RWPE1 (cell line): ENCODE results near the gene COQ5.
A peak's percentile ranks its signal among the peaks of the same experiment; 100 is the strongest.

Source experiments
- CTCF ChIA-PET: fragments of 350-600 bp; sonication (Branson Sonifier 250); formaldehyde crosslinking; extraction: SDS; loops from one replicate; lab custom pipeline; 2021; lab: Yijun Ruan, JAX
- POLR2A ChIA-PET: fragments of 400-600 bp; formaldehyde crosslinking; extraction: SDS; loops from one replicate; lab custom pipeline; 2020; ENCODE audit warnings: antibody characterized with exemption; ENCODE audit not compliant: low non-redundant PET; lab: Yijun Ruan, JAX
- DNase-seq: peaks from one replicate; pipeline ENCODE4 v3.0.0; 2012; ENCODE audit warnings: low spot score
- H3K27ac ChIP-seq: fragments of 450-650 bp; 2 replicates; pipeline ENCODE4 v1.5.1; 2017
- TF ChIP-seq, protein P1 (sequence below): fragments of 450-650 bp; conservative IDR thresholded peaks from 2 replicates; pipeline ENCODE4 v1.5.1; 2017; ENCODE audit warnings: low read depth, mild to moderate bottlenecking

COQ5 gene

DNA sequence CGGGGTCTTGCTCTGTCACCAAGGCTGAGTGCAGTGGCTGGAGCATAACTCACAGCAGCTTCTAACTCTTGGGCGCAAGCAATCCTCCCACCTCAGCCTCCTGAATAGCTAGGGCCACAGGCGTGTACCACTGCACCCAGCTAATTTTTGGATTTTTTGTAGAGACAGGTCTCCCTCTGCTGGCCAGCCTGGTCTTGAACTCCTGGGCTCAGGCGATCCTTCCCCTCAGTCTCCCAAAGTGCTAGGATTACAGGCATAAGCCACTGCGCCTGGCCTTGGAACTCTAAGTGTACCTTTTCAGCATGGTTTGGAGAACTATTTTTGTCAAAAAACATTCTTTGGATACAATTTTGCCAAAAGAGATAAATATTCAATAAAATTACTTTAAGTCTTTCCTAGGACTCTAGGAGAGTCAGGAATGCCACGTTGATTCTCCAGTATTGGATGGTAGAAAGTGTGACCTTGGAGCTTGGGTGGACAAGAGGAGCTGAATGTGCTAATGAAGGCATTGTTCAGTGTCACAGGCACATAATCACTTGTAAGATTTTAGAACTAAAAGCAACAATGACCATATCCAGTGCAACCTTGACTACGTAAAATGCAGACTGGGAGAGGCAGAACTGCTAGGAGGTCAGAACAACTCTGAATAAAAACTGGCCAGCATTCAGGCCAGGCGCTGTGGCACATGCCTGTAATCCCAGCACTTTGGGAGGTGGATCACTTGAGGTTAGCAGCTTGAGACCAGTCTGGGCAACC is 62.2 kb downstream of the COQ5 start:
- TF ChIP-seq, protein P1, sequence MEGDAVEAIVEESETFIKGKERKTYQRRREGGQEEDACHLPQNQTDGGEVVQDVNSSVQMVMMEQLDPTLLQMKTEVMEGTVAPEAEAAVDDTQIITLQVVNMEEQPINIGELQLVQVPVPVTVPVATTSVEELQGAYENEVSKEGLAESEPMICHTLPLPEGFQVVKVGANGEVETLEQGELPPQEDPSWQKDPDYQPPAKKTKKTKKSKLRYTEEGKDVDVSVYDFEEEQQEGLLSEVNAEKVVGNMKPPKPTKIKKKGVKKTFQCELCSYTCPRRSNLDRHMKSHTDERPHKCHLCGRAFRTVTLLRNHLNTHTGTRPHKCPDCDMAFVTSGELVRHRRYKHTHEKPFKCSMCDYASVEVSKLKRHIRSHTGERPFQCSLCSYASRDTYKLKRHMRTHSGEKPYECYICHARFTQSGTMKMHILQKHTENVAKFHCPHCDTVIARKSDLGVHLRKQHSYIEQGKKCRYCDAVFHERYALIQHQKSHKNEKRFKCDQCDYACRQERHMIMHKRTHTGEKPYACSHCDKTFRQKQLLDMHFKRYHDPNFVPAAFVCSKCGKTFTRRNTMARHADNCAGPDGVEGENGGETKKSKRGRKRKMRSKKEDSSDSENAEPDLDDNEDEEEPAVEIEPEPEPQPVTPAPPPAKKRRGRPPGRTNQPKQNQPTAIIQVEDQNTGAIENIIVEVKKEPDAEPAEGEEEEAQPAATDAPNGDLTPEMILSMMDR = peak; percentile 48
- CTCF ChIA-PET = interaction anchor here (0.6 to 1.3 kb wide), 5 partner anchors 9 to 161 kb away, joined by 3 read pairs; partner anchors contain the start of gene DYNLL1
- POLR2A ChIA-PET = interaction anchor here (0.5 kb wide), 1 partner anchor 27 kb away, joined by 3 read pairs; no protein-coding TSS in a partner anchor
- no peak overlapping the region; the same call in 1 of the 2 replicates for H3K27ac ChIP-seq
- DNase-seq = no peak

DNA sequence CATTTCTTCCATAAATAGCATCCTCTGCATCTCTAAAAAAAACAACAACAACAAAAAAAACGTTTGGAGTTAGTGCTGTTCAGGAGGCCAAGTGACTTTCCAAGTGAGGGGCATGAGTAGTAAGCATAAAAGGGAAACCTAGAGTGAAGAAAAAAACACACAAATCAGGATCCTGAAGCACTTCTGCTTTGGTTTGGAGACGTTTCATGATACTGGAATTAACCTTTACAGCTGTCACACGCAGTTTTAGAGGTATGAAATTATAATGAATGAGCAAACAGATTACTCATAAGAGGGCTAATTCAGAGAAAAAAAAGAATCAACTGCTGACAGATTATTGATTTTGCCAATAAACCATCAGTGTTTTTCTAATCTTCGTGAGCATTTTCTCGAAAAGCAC is 63.2 kb downstream of the COQ5 start:
- ChIA-PET CTCF (interaction anchor here (0.6 kb wide), 1 partner anchor 36 kb away, joined by 4 read pairs; no protein-coding TSS in a partner anchor), POLR2A (no interaction called here)
- TF ChIP-seq, protein P1 = no peak
- no peak overlapping the region for H3K27ac ChIP-seq
- no peak for DNase-seq

DNA sequence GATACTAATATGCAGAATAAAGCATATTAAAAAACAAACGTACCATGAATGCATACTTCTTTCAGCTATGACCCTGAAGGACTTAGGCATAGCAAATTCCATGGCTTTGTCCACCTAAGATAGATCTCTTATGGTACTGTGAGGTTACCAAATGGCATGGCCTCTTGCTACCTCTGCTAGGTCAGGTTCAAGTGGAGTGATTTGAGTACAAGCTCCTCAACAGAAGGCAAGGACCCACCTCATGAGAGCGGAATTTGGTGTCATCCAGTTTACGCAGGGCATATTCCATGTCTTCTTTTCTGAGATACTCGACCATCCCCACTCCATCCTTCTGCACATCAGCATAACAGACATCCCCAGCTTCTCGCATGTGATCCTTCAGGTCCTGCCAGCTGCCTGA is 65.2 kb downstream of the COQ5 start:
- DNase-seq = no peak
- TF ChIP-seq, protein P1 = no peak
- no peak overlapping the region for H3K27ac ChIP-seq
- ChIA-PET CTCF (no interaction called here), POLR2A (no interaction called here)

DNA sequence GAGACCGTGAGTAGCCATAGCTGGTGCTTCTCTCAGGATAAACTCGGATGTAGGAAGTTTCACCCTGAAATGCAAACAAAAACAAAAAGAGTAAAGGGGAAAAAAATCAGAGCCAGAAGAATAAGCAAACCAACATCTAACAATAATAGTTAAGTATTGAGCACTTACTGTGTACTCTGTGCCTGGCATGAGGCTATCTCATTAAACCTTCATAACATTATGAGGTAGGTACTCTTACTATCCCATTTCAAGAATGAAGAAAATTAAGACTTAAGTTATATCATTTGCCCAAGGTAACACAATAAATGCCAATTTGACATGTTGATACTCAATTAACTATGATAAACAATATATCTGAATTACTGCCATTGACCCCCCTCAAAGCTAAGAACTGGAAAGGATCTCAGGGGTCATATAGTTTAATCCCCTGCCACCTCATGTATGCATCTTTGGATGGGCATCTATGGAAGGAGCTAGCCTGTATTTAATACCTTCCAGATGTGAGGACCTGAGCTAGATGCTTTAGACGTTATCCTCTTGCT is 66.8 kb downstream of the COQ5 start:
- TF ChIP-seq, protein P1 = no peak
- no peak for DNase-seq
- ChIA-PET CTCF (interaction anchor here (0.5 kb wide), 1 partner anchor 129 kb away, joined by 3 read pairs; no protein-coding TSS in a partner anchor), POLR2A (no interaction called here)
- H3K27ac ChIP-seq = no peak overlapping the region

DNA sequence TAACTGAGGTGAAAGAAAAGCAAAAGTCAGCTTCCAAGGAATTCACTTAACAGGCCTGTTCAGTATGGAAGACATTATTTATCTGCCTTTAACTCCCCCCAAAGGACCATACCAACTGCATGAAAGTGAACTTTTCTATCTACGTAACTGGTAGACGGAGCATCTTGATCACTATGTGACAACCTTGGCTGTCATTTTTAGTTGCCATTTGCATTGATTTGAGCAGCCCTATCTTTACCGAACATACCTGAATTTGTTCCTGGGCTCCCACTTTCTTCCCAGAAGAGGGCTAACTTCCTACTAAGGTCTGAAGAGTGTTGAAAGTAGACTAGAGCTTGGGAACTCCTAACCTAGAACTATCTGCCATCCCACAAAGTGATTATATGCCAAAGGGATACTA is 68.8 kb downstream of the COQ5 start:
- no peak for DNase-seq
- CTCF ChIA-PET = no interaction called here
- TF ChIP-seq, protein P1 = no peak
- H3K27ac ChIP-seq = no peak overlapping the region
- POLR2A ChIA-PET = no interaction called here

DNA sequence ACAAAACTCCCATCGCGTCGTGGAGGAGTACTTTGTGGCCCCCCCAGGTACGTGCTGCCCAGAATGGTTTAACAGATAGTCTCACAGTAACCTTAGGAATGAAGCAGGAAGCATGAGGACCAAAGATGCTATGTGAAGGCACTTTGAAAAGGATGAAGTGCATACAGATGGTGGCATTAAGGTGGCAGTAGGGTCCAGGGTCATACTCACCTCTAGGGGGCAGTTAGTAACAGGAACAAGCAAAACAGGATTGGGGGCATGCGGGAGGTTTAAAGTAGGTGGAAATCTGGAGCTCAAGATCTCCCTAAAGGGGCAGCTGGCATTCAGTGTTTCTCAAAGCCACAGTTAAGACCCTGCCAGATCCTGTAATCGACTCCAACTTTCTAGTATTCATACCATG is 71.8 kb downstream of the COQ5 start:
- no peak overlapping the region for H3K27ac ChIP-seq
- ChIA-PET CTCF (interaction anchor here (0.6 to 0.7 kb wide), 3 partner anchors 10 to 253 kb away, joined by 3 read pairs; no protein-coding TSS in a partner anchor), POLR2A (interaction anchor here (0.8 kb wide), 1 partner anchor 391 kb away, joined by 3 read pairs; no protein-coding TSS in a partner anchor)
- TF ChIP-seq, protein P1 = peak; percentile 16; the same call in 1 of the 2 replicates
- DNase-seq = no peak
